T-helper 2 cell treated with Interferon-gamma antibody and Interleukin-4, amounts not matched to agents 5 μg/mL and 100 μg/mL, for 36 hours (primary cell): ENCODE measurements around the gene ZDHHC3.

Experiments used
- DNase-seq: peaks from one replicate; pipeline ENCODE4 v3.0.0; 2021; ENCODE audit warnings: low spot score
- H3K27ac Mint-ChIP-seq: one replicate; pipeline ENCODE4 v1.8.0; 2021; ENCODE audit warnings: mild to moderate bottlenecking, mixed read lengths
- H3K27me3 Mint-ChIP-seq: one replicate; pipeline ENCODE4 v1.8.0; 2021; ENCODE audit warnings: low read depth, mixed read lengths
- H3K36me3 Mint-ChIP-seq: one replicate; pipeline ENCODE4 v1.8.0; 2021; ENCODE audit warnings: low read depth, mixed read lengths
- H3K4me1 Mint-ChIP-seq: one replicate; pipeline ENCODE4 v1.8.0; 2021; ENCODE audit warnings: low read depth, mixed read lengths
- H3K4me3 Mint-ChIP-seq: one replicate; pipeline ENCODE4 v1.8.0; 2022; ENCODE audit warnings: mild to moderate bottlenecking, moderate library complexity, mixed read lengths
- H3K9me3 Mint-ChIP-seq: one replicate; pipeline ENCODE4 v1.8.0; 2021; ENCODE audit warnings: mixed read lengths

The ZDHHC3 gene

DNA sequence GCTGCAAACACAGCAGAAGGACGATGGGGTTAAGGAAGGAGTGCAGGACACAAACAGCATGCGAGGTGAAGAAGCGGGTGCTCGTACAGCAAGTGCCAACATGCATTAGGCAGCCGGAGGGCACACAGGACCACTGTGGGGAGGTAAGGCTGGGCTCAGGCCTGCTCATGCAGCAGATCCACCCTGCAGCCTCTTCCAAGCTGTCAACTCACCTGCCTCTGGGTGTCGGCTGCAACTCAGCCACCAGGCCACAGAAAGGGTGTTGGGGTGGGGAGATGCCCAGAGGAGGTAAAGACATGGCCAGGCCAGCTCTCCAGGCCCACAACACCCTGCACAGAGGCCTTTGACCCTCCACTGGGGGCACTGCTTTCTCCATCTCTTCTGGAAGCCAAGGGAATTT is 57.4 kb downstream of the ZDHHC3 start:
- Mint-ChIP-seq H3K9me3 (no peaks in the 10 kb centered on the region), H3K4me1 (no peaks in the 10 kb centered on the region), H3K4me3 (no peak overlapping the region), H3K27me3 (no peaks in the 10 kb centered on the region), H3K27ac (no peak overlapping the region), H3K36me3 (peaks cover 2% of the 10 kb centered on the region)
- no peak for DNase-seq

- Mint-ChIP-seq H3K27me3 (no peaks in the 10 kb centered on the region), H3K4me3 (no peak overlapping the region), H3K36me3 (peaks cover 2% of the 10 kb centered on the region), H3K4me1 (no peaks in the 10 kb centered on the region), H3K27ac (no peak overlapping the region), H3K9me3 (no peaks in the 10 kb centered on the region)
- DNase-seq: no peak
Observed at GRCh38 chr3:44918087-44918486, 57.9 kb downstream of the ZDHHC3 start.

DNA sequence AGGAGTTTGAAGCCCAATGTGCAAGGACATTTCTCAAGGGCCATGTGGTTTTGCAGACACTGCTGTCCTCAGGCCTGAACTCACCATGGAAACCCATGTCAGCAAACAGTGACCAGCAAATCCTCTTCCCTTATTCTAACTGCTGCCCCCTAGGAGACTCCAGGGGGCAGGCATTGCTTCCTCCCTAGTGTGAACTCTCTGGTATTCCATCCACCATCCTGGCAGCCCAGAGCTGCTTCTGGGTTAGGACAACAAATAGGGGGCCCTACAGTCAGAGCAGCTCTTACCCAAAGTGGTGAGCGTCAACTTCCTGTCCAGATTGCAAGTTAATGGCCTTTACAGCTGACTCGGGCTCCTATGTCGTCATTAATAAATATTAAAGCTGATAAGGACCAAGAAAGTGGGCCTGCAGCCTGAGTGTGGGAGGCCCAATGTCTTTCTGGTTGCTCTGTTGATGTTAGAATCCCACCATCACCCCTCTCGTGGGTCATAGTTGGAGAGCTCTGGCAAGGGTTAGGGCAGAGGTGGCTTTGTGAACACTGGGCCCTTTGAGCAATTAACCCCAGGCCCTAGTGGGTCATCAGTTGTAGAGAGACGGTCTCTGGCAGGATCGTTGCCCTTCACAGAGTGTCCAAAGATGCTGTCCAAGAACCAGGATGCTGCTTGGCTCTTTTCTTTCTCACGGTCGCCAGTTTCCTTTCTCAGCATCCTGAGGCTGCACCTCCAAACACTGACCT is 60.1 kb downstream of the ZDHHC3 start:
- no peak for DNase-seq
- Mint-ChIP-seq H3K27ac (no peak overlapping the region), H3K27me3 (peaks cover 3% of the 10 kb centered on the region), H3K36me3 (no peaks in the 10 kb centered on the region), H3K4me3 (no peak overlapping the region), H3K4me1 (no peaks in the 10 kb centered on the region), H3K9me3 (no peaks in the 10 kb centered on the region)

DNA sequence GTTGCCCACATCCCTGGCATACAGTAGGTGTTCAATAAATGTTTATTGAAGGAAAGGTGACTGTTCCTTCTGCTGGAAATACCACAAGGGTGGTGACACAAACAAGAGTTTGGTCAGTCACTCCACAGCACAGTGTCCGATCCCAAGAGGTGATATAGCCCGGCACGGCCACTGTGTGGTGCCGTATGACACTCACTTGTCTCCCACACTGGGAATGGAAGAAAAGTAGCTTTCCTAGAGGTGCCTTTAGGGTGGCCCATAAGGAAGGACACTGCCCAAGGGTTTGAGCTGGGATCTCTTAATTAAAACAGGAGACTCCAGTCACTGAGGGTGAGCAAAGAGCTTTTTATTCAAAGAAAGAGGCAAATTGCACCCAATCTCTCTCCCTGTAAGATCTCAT is 61.0 kb downstream of the ZDHHC3 start:
- no peak for DNase-seq
- H3K9me3 Mint-ChIP-seq: no peaks in the 10 kb centered on the region
- no peaks in the 10 kb centered on the region for H3K4me1 Mint-ChIP-seq
- H3K27me3 Mint-ChIP-seq: peaks cover 3% of the 10 kb centered on the region
- H3K4me3 Mint-ChIP-seq: no peak overlapping the region
- no peak overlapping the region for H3K27ac Mint-ChIP-seq
- H3K36me3 Mint-ChIP-seq: no peaks in the 10 kb centered on the region

- Mint-ChIP-seq H3K27ac (no peak overlapping the region), H3K9me3 (peaks cover 3% of the 10 kb centered on the region), H3K27me3 (peaks cover 8% of the 10 kb centered on the region), H3K4me3 (no peak overlapping the region), H3K36me3 (no peaks in the 10 kb centered on the region), H3K4me1 (no peaks in the 10 kb centered on the region)
- peak; percentile 38 for DNase-seq
Observed at GRCh38 chr3:44913868-44914468, 62.0 kb downstream of the ZDHHC3 start.

- no peaks in the 10 kb centered on the region for H3K36me3 Mint-ChIP-seq
- no peaks in the 10 kb centered on the region for H3K4me1 Mint-ChIP-seq
- H3K4me3 Mint-ChIP-seq: no peak overlapping the region
- peaks cover 3% of the 10 kb centered on the region for H3K9me3 Mint-ChIP-seq
- no peak for DNase-seq
- no peak overlapping the region for H3K27ac Mint-ChIP-seq
- peaks cover 9% of the 10 kb centered on the region for H3K27me3 Mint-ChIP-seq
Observed at GRCh38 chr3:44910693-44911092, 65.3 kb downstream of the ZDHHC3 start.

DNA sequence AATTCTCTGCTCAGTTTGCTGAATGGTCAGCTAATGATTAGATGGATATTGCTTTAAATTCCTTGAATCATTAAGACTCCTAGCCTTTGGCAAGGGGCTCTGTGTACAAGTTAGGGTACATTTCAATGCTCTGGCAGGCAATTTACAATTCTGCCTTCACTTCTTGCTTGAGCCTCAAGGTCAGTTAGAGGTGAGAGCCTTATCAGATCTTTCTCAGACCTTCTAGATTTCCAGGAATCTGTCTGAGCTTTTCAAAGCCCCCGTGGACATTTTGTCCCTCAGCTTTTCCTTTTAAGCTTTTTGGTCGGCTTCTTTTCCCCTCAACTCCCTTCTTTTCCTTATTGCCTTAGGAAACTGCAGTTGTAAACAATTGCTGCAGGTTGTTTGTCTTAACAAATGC is 66.9 kb downstream of the ZDHHC3 start:
- Mint-ChIP-seq H3K4me3 (no peak overlapping the region), H3K4me1 (no peaks in the 10 kb centered on the region), H3K36me3 (no peaks in the 10 kb centered on the region), H3K9me3 (peaks cover 3% of the 10 kb centered on the region), H3K27me3 (peaks cover 9% of the 10 kb centered on the region), H3K27ac (no peak overlapping the region)
- no peak for DNase-seq

- H3K27me3 Mint-ChIP-seq: peaks cover 11% of the 10 kb centered on the region
- DNase-seq: no peak
- H3K36me3 Mint-ChIP-seq: no peaks in the 10 kb centered on the region
- H3K27ac Mint-ChIP-seq: no peak overlapping the region
- H3K4me1 Mint-ChIP-seq: no peaks in the 10 kb centered on the region
- H3K9me3 Mint-ChIP-seq: peaks cover 3% of the 10 kb centered on the region
- H3K4me3 Mint-ChIP-seq: no peak overlapping the region
Observed at GRCh38 chr3:44907612-44908011, 68.4 kb downstream of the ZDHHC3 start.

DNA sequence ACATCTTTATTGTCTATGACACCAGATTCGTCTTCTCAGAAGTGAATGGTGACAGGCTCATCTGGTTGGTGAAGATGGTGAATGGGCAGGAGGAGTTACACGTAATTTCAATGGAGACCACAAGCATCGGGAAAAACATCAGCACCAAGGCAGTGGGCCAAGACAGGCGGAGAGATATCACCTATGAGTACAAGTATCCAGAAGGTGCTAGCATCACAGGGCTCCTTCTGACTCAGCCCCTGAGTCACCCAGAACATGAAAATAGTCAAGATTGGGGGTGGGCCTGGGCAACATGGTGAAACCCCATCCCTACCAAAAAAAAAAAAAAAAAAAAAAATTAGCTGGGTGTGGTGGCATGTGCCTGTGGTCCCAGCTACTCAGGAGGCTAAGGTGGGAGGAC is 69.0 kb downstream of the ZDHHC3 start:
- Mint-ChIP-seq H3K27me3 (peaks cover 11% of the 10 kb centered on the region), H3K27ac (no peak overlapping the region), H3K4me3 (no peak overlapping the region), H3K9me3 (peaks cover 3% of the 10 kb centered on the region), H3K36me3 (no peaks in the 10 kb centered on the region), H3K4me1 (no peaks in the 10 kb centered on the region)
- DNase-seq: no peak

GRCh38 chr3:44905446-44906157 is 70.4 kb downstream of the ZDHHC3 start:
- Mint-ChIP-seq H3K4me3 (no peak overlapping the region), H3K9me3 (peaks cover 3% of the 10 kb centered on the region), H3K27me3 (peaks cover 8% of the 10 kb centered on the region), H3K4me1 (no peaks in the 10 kb centered on the region), H3K27ac (no peak overlapping the region), H3K36me3 (no peaks in the 10 kb centered on the region)
- no peak for DNase-seq

DNA sequence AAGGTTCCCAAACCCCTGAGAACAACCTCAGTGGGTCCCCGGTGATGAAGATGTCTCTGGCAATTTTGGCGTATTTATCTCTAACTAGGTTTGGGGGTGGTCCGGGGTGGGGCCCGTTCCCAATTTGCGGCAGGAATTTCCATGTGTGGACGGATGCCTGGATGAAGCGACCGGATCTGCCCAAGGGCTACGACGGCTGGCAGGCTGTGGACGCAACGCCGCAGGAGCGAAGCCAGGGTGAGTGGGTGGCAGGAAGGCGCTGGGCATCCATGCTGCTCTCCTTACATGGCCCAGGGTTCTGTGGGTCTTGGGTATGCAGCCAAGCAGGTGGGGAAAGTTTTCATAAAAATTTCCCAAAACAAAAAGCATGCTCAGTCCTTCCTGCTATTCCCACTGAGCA is 72.2 kb downstream of the ZDHHC3 start:
- H3K27ac Mint-ChIP-seq: no peak overlapping the region
- no peaks in the 10 kb centered on the region for H3K9me3 Mint-ChIP-seq
- H3K4me3 Mint-ChIP-seq: no peak overlapping the region
- DNase-seq: no peak
- H3K36me3 Mint-ChIP-seq: no peaks in the 10 kb centered on the region
- H3K4me1 Mint-ChIP-seq: peaks cover 2% of the 10 kb centered on the region
- peaks cover 1% of the 10 kb centered on the region for H3K27me3 Mint-ChIP-seq

GRCh38 chr3:44903314-44903713 is 72.7 kb downstream of the ZDHHC3 start:
- Mint-ChIP-seq H3K27ac (no peak overlapping the region), H3K36me3 (no peaks in the 10 kb centered on the region), H3K4me3 (no peak overlapping the region), H3K4me1 (peaks cover 2% of the 10 kb centered on the region), H3K9me3 (no peaks in the 10 kb centered on the region), H3K27me3 (peaks cover 1% of the 10 kb centered on the region)
- no peak for DNase-seq

DNA sequence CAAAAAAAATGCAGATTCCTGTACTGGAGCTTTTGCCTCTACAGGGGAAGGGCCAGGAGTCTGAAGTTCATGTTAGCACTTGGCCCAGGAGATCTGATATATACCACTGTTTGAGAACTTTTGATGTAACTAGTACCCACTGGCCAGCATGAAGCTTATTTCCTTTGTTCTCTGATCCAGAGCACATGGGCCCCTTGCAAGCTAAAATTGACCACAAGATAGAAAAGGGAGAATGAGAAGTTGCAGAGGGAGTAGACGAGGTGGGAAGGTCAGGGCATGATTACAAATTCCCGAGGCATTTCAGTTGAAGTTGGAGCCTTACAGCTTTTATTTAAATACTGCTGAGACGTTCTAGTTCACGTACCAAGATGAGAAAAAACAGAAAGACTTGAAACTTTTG is 73.3 kb downstream of the ZDHHC3 start:
- no peaks in the 10 kb centered on the region for H3K36me3 Mint-ChIP-seq
- H3K27ac Mint-ChIP-seq: no peak overlapping the region
- no peak for DNase-seq
- H3K4me3 Mint-ChIP-seq: no peak overlapping the region
- no peaks in the 10 kb centered on the region for H3K9me3 Mint-ChIP-seq
- H3K4me1 Mint-ChIP-seq: peaks cover 2% of the 10 kb centered on the region
- peaks cover 1% of the 10 kb centered on the region for H3K27me3 Mint-ChIP-seq

- Mint-ChIP-seq H3K36me3 (no peaks in the 10 kb centered on the region), H3K27me3 (peaks cover 1% of the 10 kb centered on the region), H3K9me3 (no peaks in the 10 kb centered on the region), H3K27ac (no peak overlapping the region), H3K4me1 (peaks cover 2% of the 10 kb centered on the region), H3K4me3 (no peak overlapping the region)
- DNase-seq: no peak
Observed at GRCh38 chr3:44899683-44900367, 76.1 kb downstream of the ZDHHC3 start.
